NOMO-1 treated with DMSO at 0.1 percent for 48 hours (cell line): ENCODE results near the gene FEM1A.
"Not testable (repeated sequence)": the region's sequence is repeated elsewhere in the genome, so short reads cannot be mapped to it uniquely, and the experiment has no call there.

Experiments
- DNase-seq: peaks from one replicate; lab custom pipeline; 2025; ENCODE audit not compliant: unreplicated experiment; lab: John Stamatoyannopoulos, UW

The FEM1A gene

DNA sequence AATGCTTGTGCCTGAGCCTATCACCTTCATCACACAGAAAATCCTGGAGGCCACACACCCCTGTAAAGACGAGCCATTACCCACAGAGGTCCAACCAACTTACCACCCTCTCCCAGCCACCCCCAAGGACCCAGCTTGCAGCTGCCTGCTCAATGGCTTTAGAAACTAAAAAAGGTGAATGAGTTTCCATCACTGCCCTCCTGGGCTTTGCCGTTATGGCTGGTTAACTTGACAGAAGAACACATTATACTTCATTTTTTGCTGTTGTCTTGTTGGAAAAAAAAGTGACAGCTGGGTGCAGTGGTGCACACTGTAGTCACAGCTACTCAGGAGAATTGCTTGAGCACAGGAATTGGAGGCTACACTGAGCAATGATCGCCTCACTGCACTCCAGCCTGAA lies 17.4 kb upstream of the FEM1A start:
- DNase-seq: no peak

- no peak for DNase-seq
Measured at GRCh38 chr19:4775627-4776152, 15.8 kb upstream of the FEM1A start.

GRCh38 chr19:4776436-4777211 lies 14.9 kb upstream of the FEM1A start:
- DNase-seq: no peak

DNA sequence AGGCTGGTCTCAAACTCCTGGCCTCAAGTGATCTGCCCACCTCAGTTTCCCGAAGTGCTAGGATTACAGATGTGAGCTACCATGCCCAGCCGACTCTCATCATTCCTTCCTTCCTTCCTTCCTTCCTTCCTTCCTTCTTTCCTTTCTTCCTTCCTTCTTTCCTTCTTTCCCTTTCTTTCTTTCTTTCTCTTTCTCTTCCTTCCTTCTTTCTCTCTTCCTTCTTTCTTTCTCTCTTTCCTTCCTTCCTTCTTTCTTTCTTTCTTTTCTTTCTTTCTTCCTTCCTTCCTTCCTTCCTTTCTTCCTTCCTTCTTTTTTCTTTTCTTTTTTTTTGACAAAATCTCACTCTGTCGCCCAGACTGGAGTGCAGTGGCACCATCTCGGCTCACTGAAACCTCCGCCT lies 13.4 kb upstream of the FEM1A start:
- DNase-seq: not testable (repeated sequence)

GRCh38 chr19:4780860-4781259 lies 10.7 kb upstream of the FEM1A start:
- no peak for DNase-seq

GRCh38 chr19:4781801-4782200 lies 9.7 kb upstream of the FEM1A start:
- no peak for DNase-seq

GRCh38 chr19:4786412-4787016 lies 5.0 kb upstream of the FEM1A start:
- DNase-seq: not testable (repeated sequence)

DNA sequence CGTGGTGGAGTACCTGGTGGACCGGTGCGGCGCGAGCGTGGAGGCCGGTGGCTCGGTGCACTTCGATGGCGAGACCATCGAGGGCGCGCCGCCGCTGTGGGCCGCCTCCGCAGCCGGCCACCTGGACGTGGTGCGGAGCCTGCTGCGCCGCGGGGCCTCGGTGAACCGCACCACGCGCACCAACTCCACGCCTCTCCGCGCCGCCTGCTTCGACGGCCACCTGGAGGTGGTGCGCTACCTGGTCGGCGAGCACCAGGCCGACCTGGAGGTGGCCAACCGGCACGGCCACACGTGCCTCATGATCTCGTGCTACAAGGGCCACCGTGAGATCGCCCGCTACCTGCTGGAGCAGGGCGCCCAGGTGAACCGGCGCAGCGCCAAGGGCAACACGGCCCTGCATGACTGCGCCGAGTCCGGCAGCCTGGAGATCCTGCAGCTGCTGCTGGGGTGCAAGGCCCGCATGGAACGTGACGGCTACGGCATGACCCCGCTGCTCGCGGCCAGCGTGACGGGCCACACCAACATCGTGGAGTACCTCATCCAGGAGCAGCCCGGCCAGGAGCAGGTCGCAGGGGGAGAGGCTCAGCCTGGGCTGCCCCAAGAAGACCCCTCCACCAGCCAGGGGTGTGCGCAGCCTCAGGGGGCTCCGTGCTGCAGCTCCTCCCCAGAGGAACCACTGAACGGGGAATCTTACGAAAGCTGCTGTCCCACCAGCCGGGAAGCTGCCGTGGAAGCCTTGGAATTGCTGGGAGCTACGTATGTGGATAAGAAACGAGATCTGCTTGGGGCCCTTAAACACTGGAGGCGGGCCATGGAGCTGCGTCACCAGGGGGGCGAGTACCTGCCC lies 708 bp downstream of the FEM1A start:
- not testable (repeated sequence) for DNase-seq

DNA sequence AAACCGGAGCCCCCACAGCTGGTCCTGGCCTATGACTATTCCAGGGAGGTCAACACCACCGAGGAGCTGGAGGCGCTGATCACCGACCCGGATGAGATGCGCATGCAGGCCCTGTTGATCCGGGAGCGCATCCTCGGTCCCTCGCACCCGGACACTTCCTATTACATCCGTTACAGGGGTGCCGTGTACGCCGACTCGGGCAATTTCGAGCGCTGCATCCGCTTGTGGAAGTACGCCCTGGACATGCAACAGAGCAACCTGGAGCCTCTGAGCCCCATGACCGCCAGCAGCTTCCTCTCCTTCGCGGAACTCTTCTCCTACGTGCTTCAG lies 1.3 kb downstream of the FEM1A start:
- not testable (repeated sequence) for DNase-seq

DNA sequence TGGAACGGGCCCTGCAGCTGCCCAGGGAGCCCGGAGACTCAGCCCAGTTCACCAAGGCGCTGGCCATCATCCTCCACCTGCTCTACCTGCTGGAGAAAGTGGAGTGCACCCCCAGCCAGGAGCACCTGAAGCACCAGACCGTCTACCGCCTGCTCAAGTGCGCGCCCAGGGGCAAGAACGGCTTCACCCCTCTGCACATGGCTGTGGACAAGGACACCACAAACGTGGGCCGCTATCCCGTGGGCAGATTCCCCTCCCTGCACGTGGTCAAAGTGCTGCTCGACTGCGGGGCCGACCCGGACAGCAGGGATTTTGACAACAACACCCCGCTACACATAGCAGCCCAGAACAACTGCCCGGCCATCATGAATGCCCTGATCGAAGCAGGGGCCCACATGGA lies 1.7 kb downstream of the FEM1A start:
- not testable (repeated sequence) for DNase-seq

DNA sequence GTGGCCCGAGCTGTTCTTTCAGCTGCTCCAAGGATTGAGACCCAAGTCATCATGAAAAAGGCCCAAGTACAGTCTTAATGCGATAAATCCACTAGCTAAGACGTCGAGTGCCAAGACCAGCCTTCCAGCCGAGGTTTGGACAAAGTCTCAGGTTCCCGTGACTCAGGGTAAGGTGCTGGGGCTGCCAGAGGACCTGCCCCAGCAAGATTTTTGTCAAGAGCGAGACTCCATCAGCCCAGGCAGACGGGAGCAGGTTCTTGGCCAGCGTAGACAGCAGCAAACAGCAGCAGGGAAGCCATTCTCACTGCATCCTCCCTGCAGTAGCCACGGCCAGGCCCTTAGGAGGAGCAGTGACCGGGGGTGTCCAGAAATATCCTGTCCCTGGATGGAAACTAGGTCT lies 3.4 kb downstream of the FEM1A start:
- no peak for DNase-seq

DNA sequence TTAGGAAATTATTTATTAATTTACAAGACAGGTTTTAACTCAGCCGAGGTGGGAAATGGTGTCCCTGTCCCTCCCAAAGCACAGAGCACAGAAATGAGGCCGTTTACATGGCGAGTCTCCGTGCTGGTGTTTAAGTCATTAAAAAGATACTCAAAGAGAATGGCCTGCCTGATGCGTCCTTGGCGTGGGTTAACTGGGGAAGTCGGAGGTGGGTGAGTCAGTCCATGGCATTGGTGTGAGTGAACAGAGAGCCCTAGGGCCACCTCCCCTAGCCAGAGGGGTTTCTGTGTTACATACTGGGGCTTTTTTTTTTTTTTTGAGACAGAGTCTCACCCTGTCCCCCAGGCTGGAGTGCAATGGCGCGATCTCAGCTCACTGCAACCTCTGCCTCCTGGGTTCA lies 3.9 kb downstream of the FEM1A start:
- DNase-seq: no peak

- no peak for DNase-seq
Measured at GRCh38 chr19:4800591-4801081, 9.1 kb downstream of the FEM1A start.

GRCh38 chr19:4801085-4801619 lies 9.6 kb downstream of the FEM1A start:
- DNase-seq: no peak

- no peak for DNase-seq
Measured at GRCh38 chr19:4802711-4803110, 11.2 kb downstream of the FEM1A start.

GRCh38 chr19:4803736-4804695 lies 12.5 kb downstream of the FEM1A start:
- DNase-seq: no peak

DNA sequence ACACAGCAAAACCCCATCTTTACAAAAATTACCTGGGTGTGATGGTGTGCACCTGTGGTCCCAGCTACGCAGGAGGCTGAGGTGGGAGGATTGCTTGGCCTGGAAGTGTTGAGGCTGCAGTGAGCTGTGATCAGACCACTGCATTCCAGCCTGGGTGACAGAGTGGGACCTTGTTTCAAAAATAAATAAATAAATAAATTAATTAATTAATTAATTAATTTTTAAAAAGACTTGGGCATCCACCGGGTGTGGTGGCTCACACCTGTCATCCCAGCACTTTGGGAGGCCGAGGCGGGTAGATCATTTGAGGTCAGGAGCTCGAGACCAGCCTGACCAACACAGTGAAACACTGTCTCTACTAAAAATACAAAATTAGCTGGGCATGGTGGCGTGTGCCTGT lies 13.6 kb downstream of the FEM1A start:
- DNase-seq: not testable (repeated sequence)

DNA sequence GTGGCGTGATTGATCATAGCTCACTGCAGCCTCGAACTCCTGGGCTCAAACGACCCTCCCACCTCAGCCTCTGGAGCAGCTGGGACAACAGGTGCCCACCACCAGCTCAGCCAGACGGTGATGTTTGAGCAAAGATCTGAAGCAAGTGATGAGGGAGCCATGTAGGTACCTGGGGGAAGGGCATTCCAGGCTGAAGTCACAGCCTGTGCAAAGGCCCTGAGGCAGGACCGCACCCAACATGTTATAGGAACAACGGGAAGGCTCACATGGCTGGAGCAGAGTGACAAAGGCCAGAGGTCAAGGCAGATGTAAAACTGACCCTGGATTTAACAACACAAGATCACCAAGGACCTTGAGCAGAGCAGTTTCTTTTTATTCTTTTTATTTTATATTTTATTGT lies 14.8 kb downstream of the FEM1A start:
- DNase-seq: no peak

GRCh38 chr19:4807188-4807587 lies 15.7 kb downstream of the FEM1A start:
- DNase-seq: peak; percentile 82
